GM21447 (cell line): Measurements from ENCODE around the gene DLD.

Source experiments
- ATAC-seq: cut with Tn5 transposase; IDR thresholded peaks from one replicate; pipeline ENCODE4 v1.9.1; 2021; ENCODE audit not compliant: unreplicated experiment

Gene DLD

DNA sequence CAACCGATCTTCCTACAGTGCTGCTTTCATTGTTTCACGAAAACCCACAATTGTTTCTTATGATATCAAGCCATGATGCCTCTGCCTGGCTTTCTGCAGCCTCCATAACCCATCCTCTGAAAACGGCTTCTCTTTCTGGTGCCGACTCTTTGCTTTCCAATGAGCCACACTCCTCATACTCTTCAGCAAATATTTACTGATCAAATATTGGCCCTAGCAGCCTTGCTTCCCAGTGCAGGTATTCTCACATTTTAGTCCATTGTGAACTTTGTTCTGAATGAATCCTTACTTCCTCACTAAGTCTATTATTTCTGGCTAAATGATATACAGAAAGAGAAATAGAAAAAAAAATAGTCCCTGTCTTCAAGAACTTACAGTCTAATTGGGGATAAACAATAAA, 76.4 kb downstream of the DLD start:
- no peak for ATAC-seq

DNA sequence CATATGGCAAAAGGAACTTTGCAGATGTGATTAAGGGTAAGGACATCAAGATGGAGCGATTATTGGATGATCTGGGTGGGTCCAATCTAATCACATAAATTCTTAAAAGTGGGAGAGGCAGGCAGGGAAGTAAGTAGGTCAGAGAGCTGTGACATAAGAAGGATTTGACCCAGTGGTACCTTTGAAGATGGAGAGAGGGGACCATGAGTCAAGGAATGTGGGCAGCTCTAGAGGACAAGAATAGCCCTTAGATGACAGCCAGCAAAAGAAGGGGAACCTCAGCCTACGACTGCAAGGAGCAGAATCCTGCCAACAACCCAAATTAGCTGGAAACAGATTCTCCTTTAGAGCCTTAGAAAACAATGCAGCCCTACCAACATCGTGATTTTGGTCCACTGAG, 77.5 kb downstream of the DLD start:
- no peak for ATAC-seq

DNA sequence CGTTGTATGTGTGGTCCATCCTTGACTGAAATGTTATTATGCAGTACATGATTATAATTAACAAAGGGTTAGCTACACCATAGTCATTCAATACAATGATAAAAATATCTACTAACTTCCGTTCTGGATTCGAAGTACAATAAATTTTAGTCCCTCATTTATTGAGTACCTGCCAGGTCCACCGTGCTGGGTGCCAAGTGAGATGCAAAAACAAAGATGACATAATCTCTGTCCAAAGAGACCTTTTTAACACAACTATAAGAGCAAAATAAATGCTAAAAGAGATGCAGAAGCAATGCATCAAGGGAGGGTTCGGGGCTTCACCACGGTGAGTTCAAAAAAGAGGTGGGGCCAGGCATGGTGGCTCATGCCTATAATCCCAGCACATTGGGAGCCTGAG, 78.9 kb downstream of the DLD start:
- no peak for ATAC-seq
